HepG2 (cell line): ENCODE results near the gene CNNM3. TPM values are rescaled to one million over a fixed set of nuclear protein-coding genes. Genes with fewer than 3 reads are reported as not detected.
A peak's percentile ranks its signal among the peaks of the same experiment; 100 is the strongest.

Experiments used
- ATAC-seq: fragments of 200-7000 bp; cut with Tn5 transposase; 3 replicates; pipeline ENCODE4 v1.9.1; 2020; ENCODE audit warnings: mild to moderate bottlenecking, moderate library complexity
- BruUV-seq: library from RNA; stranded (reverse); fragments of 400-500 nt; replicated peaks from 2 replicates; lab custom pipeline; 2021; lab: Mats Ljungman, UMichigan
- CTCF ChIA-PET: fragments of 300-600 bp; formaldehyde crosslinking; extraction: SDS; loops from one replicate; lab custom pipeline; 2021; ENCODE audit warnings: low total read pairs, inconsistent platforms, low intra/inter-chr PET ratio; lab: Yijun Ruan, JAX
- POLR2A ChIA-PET: fragments of 350-600 bp; sonication (Branson Sonifier 250); formaldehyde crosslinking; loops from one replicate; lab custom pipeline; 2020; ENCODE audit warnings: antibody characterized with exemption, inconsistent platforms; lab: Yijun Ruan, JAX
- DNase-seq: peaks from one replicate; pipeline ENCODE4 v3.0.0-alpha.2; 2015; ENCODE audit warnings: low spot score
- FAIRE-seq: peaks from 3 replicates; lab custom pipeline; 2011; peaks lifted over from hg19 to GRCh38; lab: Jason Lieb, UNC
- H2AFZ ChIP-seq: one replicate; pipeline ENCODE4 v1.6.1; 2011; ENCODE audit warnings: low read length, inconsistent platforms
- H3K27ac ChIP-seq: fragments of 300-600 bp; 3 replicates; pipeline ENCODE4 v1.8.0; 2011; ENCODE audit warnings: mixed run types, mild to moderate bottlenecking, mixed read lengths, low read length, inconsistent platforms; ENCODE audit not compliant: insufficient read depth; ENCODE audit errors: extremely low read length
- H3K27me3 ChIP-seq, 2 experiments: fragments of 200-600 bp in 1 of 2; 2 replicates in 1 of 2; 3 replicates in 1 of 2; pipeline versions ENCODE4 v1.6.0 to v1.8.0; 2011; ENCODE audit warnings: low read length in 2 of 2, mild to moderate bottlenecking in 2 of 2, moderate library complexity in 2 of 2, inconsistent platforms in 1 of 2; ENCODE audit not compliant: insufficient read depth in 2 of 2, control insufficient read depth in 1 of 2
- H3K36me3 ChIP-seq, 2 experiments: fragments of 200-600 bp in 1 of 2; replicated peaks in 1 of 2; 2 replicates in 1 of 2; 3 replicates in 1 of 2; pipeline versions ENCODE4 v1.5.1 to v1.8.0; 2011; ENCODE audit warnings: low read length in 2 of 2, inconsistent platforms in 1 of 2; ENCODE audit not compliant: insufficient read depth in 2 of 2, control insufficient read depth in 1 of 2
- H3K4me1 ChIP-seq: 2 replicates; pipeline ENCODE4 v1.5.1; 2012; ENCODE audit warnings: low read length, inconsistent platforms; ENCODE audit not compliant: insufficient read depth
- H3K4me2 ChIP-seq: 2 replicates; pipeline ENCODE4 v1.6.0; 2011; ENCODE audit warnings: low read depth, low read length, inconsistent platforms
- H3K4me3 ChIP-seq, 3 experiments: fragments of 200-600 bp in 1 of 3; sonication (generic), shearing (Covaris generic) in 1 of 3; replicated peaks in 1 of 3; 2 replicates each; pipeline ENCODE4 v1.5.1; 2011 to 2016; ENCODE audit warnings: low read length in 3 of 3, inconsistent platforms in 2 of 3, low read depth in 2 of 3, mild to moderate bottlenecking in 2 of 3, control low read depth in 1 of 3, mixed read lengths in 1 of 3; ENCODE audit not compliant: insufficient read depth in 1 of 3
- H3K79me2 ChIP-seq: one replicate; pipeline ENCODE4 v1.6.1; 2011; ENCODE audit warnings: low read length, inconsistent platforms; ENCODE audit not compliant: insufficient read depth
- H3K9ac ChIP-seq: 2 replicates; pipeline ENCODE4 v1.6.0; 2011; ENCODE audit warnings: mild to moderate bottlenecking, low read depth, low read length, inconsistent platforms; ENCODE audit not compliant: insufficient read depth
- H3K9me3 ChIP-seq: 2 replicates; pipeline ENCODE4 v1.5.1; 2012; ENCODE audit warnings: mild to moderate bottlenecking, low read length
- H4K20me1 ChIP-seq: 2 replicates; pipeline ENCODE4 v1.6.0; 2011; ENCODE audit warnings: inconsistent platforms, mild to moderate bottlenecking, low read length, moderate library complexity; ENCODE audit not compliant: insufficient read depth
- AGO1 ChIP-seq: fragments of 200-400 bp; formaldehyde crosslinking; IDR thresholded peaks from 2 replicates; pipeline ENCODE4 v1.6.1; 2017; ENCODE audit warnings: mild to moderate bottlenecking, low read depth, low read length, moderate library complexity; ENCODE audit not compliant: poor library complexity, severe bottlenecking
- HOXD1 ChIP-seq: sonication (generic); formaldehyde crosslinking; IDR thresholded peaks from 2 replicates; pipeline ENCODE4 v1.5.0; 2020; ENCODE audit warnings: missing genetic modification reagents
- KDM2A ChIP-seq: sonication (generic); formaldehyde crosslinking; IDR thresholded peaks from 2 replicates; pipeline ENCODE4 v1.4.0; 2020; ENCODE audit warnings: low read depth, missing genetic modification reagents, borderline replicate concordance
- ZNF563 ChIP-seq: sonication (generic); formaldehyde crosslinking; IDR thresholded peaks from 2 replicates; pipeline ENCODE4 v1.8.0; 2022; ENCODE audit warnings: mild to moderate bottlenecking, moderate library complexity, missing genetic modification reagents
- WGBS: methylation state at CpG from one replicate; pipeline ENCODE4 v1.1.6; 2017; ENCODE audit warnings: low lambda C conversion rate; 5-methylcytosine and 5-hydroxymethylcytosine counted together
- in situ Hi-C: cut with HindIII; loops from 2 replicates; pipeline ENCODE4 v1.10.0; 2017; ENCODE audit warnings: low pct_unique_long_range_greater_than_20kb; ENCODE audit not compliant: extremely low pct_ligation_motif_present
- intact Hi-C: fragments of 100-400 bp; cut with micrococcal nuclease; formaldehyde crosslinking; loops from one replicate; pipeline ENCODE4 v1.10.0; 2022; ENCODE audit not compliant: unreplicated experiment
- polyA plus RNA-seq, 8 experiments: library from polyadenylated mRNA; depleted of rRNA in 3 of 8; stranded (reverse) in 7 of 8; unstranded in 1 of 8; fragments of >200 nt; fragmentation: Illumina TruSeq in 4 of 8; extraction: Trizol in 4 of 8; gene quantifications; 2 replicates each; pipeline versions ENCODE4 v1.2.1 to v1.2.3, GENCODE V29; 2011 to 2016; ENCODE audit warnings: low read depth in 4 of 8, missing spikeins in 1 of 8, mixed read lengths in 1 of 8; ENCODE audit not compliant: insufficient read depth in 1 of 8
- total RNA-seq, 5 experiments: library from RNA; depleted of rRNA; stranded (reverse); fragments of >200 nt; fragmentation: Illumina TruSeq; extraction: Trizol; gene quantifications; 2 replicates each; pipeline ENCODE4 v1.2.3, GENCODE V29; 2016; ENCODE audit warnings: low read depth in 1 of 5
- TF ChIP-seq, protein P1 (sequence below): sonication (generic); formaldehyde crosslinking; IDR thresholded peaks from 2 replicates; pipeline ENCODE4 v1.5.0; 2020; ENCODE audit warnings: missing genetic modification reagents

CNNM3 gene
- total and polyA plus RNA-seq, 2 of the 13 experiments (the other 11 are each of a cell fraction or from before 2014, with no cell fraction given) = 21.2 to 27.9 TPM

DNA sequence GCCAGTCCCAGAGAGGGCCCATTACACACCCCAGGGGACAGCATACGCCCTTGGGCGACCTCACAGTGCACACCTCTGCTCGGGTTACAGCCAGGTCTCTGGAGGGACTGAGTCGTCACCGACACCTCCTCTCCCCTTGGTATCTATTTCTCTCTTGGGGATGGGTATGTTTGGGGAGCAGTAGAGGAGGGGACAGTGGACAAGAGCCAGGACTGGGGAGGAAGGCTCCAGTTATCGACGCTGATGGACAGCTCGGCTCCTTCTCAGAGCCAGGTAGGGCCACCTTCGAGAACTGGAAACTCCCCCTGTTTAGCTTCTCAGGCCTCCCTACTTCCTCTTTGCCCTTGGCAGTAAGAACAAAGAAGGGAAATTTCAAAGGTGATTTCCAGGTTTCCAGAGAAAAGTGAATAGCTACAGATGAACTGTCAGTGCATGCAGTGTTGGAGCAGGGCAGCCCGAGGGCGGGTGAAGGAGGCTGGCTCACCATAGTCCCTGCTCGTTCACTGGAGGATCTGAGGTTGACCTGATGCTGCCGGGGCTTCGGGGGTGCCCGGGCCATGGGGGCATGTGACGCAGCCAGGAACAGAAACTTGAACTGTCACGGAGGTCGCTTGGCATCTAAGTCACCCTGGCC is 58.2 kb downstream of the CNNM3 start:
- Histone ChIP-seq H4K20me1 (no peaks in the 10 kb centered on the region), H3K79me2 (no peaks in the 10 kb centered on the region), H3K9ac (no peak overlapping the region), H3K4me1 (peaks cover 18% of the 10 kb centered on the region), H3K4me2 (no peak overlapping the region), H3K36me3 (no peaks in the 10 kb centered on the region), H3K27ac (no peak overlapping the region), H2AFZ (no peak overlapping the region), H3K4me3 (no peak overlapping the region), H3K9me3 (no peaks in the 10 kb centered on the region), H3K27me3 (peaks cover 31 to 76% of the 10 kb centered on the region in 2 experiments)
- WGBS = 42% methylated on average over 12 of the region's 18 CpGs
- FAIRE-seq (no peak), ATAC-seq (no peak), DNase-seq (no peak)
- no peak for TF ChIP-seq ZNF563 (CRISPR knock-in tag)
- TF ChIP-seq AGO1 = peak; percentile 33
- 0 out of 2 replicates have a peak, but pooled peaks have one; percentile 16 for TF ChIP-seq KDM2A (CRISPR knock-in tag)
- no peak for TF ChIP-seq HOXD1
- TF ChIP-seq, protein P1, sequence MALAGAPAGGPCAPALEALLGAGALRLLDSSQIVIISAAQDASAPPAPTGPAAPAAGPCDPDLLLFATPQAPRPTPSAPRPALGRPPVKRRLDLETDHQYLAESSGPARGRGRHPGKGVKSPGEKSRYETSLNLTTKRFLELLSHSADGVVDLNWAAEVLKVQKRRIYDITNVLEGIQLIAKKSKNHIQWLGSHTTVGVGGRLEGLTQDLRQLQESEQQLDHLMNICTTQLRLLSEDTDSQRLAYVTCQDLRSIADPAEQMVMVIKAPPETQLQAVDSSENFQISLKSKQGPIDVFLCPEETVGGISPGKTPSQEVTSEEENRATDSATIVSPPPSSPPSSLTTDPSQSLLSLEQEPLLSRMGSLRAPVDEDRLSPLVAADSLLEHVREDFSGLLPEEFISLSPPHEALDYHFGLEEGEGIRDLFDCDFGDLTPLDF (CRISPR knock-in tag) = no peak
- intact Hi-C loops = no loop called here
- in situ Hi-C loops = no loop called here
- ChIA-PET POLR2A (interaction anchor here (1.2 to 3.1 kb wide), 2 partner anchors 12 to 17 kb away, joined by 3 to 17 read pairs; partner anchors contain the start of gene ANKRD39), CTCF (no interaction called here)
- no TSS peak for BruUV-seq
